Suprapubic skin (tissue), 4 donors: ENCODE data around the gene SLC16A3. TPM values are rescaled to one million over a fixed set of nuclear protein-coding genes. Genes with fewer than 3 reads are reported as not detected.
A peak's percentile ranks its signal among the peaks of the same experiment; 100 is the strongest.

Experiments used
- DNase-seq, 2 donors: peaks; one replicate each; pipeline ENCODE4 v3.0.0-alpha.2; 2019; ENCODE audit warnings: low spot score in 2 of 2
- H3K27ac ChIP-seq: fragments of 200-600 bp; sonication (generic); one replicate; pipeline ENCODE4 v1.5.1; 2019
- H3K27me3 ChIP-seq: fragments of 200-600 bp; sonication (generic); one replicate; pipeline ENCODE4 v1.5.1; 2019
- H3K36me3 ChIP-seq: fragments of 200-600 bp; sonication (generic); one replicate; pipeline ENCODE4 v1.5.1; 2019
- H3K4me1 ChIP-seq: fragments of 200-600 bp; sonication (generic); one replicate; pipeline ENCODE4 v1.5.1; 2019
- H3K4me3 ChIP-seq: fragments of 200-600 bp; sonication (generic); one replicate; pipeline ENCODE4 v1.5.1; 2019; ENCODE audit warnings: mild to moderate bottlenecking
- H3K9me3 ChIP-seq: fragments of 200-600 bp; sonication (generic); one replicate; pipeline ENCODE4 v1.5.1; 2019
- EP300 ChIP-seq: sonication (generic); formaldehyde crosslinking; IDR thresholded peaks from one replicate; pipeline ENCODE4 v1.6.1; 2017; ENCODE audit warnings: antibody characterized with exemption
- POLR2AphosphoS5 ChIP-seq, 3 donors: sonication (generic); formaldehyde crosslinking; IDR thresholded peaks; one replicate each; pipeline ENCODE4 v1.6.1; 2017; ENCODE audit warnings: antibody characterized with exemption in 3 of 3
- WGBS: methylation state at CpG from one replicate; pipeline ENCODE4 v1.1.5; 2018; 5-methylcytosine and 5-hydroxymethylcytosine counted together
- total RNA-seq, 4 donors: library from RNA; depleted of rRNA; stranded (reverse); fragments of >200 nt; gene quantifications; one replicate each; pipeline ENCODE4 v1.1.0, GENCODE V29; 2016

Gene SLC16A3
- total RNA-seq, 4 donors from 2014 or later, result 3.6 to 7.6 (median 4.5) TPM

DNA sequence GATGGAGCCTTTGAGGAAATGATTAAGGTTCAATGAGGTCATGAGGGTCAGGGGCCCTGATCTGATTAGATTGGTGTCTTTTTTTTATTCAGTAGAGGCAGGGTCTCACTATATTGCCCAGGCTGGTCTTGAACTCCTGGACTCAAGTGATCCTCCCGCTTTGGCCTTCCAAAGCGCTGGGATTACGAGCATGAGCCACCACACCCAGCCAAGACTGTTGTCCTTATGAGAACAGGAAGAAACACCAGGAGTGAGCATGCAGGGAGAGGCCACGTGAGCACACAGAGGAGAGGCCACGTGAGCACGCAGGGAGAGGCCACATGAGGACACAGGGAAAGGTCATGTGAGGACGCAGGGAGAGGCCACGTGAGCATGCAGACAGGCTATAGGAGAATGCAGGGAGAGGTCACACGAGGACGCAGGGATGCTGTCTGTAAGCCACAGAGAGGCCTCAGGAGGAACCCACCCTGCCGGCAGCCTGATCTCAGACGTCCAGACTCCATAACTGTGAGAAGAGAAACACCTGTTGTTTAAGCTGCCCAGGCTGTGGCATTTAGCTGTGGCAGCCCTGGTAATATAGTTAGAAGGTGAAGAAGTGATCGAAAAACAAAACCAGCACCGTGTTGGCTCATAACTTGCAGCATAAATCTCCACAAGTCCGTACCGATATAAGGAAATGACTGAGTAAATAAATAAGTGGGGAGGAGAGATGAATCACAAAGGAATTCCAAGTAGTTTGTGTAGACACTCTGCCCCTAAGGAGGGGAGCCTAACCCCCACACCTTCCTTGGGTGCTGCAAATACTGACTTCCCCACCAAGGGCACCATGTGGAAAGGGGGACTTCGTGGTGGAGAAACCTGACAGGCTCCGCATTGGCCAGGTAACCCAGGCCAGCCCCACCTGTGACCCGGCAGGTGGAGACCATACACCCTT, 59.3 kb downstream of the SLC16A3 start:
- no peaks in the 10 kb centered on the region for H3K9me3 ChIP-seq

More for the DNA sequence above, 59.3 kb downstream of the SLC16A3 start:
- no peak for TF ChIP-seq EP300
- peak in 1 of 3 donors; percentile 36 for TF ChIP-seq POLR2AphosphoS5 (IDR thresholded peaks at IDR 0.05)
- WGBS, result 79% methylated on average over 18 of the region's 19 CpGs
- peak in 1 of 2 donors; percentile 55 for DNase-seq
- no peak overlapping the region for H3K4me3 ChIP-seq
- peaks cover 18% of the 10 kb centered on the region for H3K4me1 ChIP-seq
- H3K36me3 ChIP-seq, result no peaks in the 10 kb centered on the region
- no peaks in the 10 kb centered on the region for H3K27me3 ChIP-seq
- peak overlapping the region; percentile 38 for H3K27ac ChIP-seq

Other genes starting within 250 kb of the SLC16A3 start
- gene CENPX, start 206.2 kb upstream of the SLC16A3 start, total RNA-seq, result 10 to 100 TPM; 75.8 to 81.6 (median 76.8) TPM
- gene LRRC45, start 205.7 kb upstream of the SLC16A3 start, total RNA-seq, result 10 to 100 TPM; 14.1 to 18.7 (median 15.4) TPM
- gene RAC3, start 197.4 kb upstream of the SLC16A3 start, total RNA-seq, result 10 to 100 TPM; 13.7 to 34.1 (median 14.8) TPM
- 100 to 1,000 TPM; 160 to 267 (median 222) TPM for gene DCXR, start 191.3 kb upstream of the SLC16A3 start, total RNA-seq
- 10 to 100 TPM; 46.0 to 61.0 (median 50.8) TPM for gene RFNG, start 177.2 kb upstream of the SLC16A3 start, total RNA-seq
- 100 to 1,000 TPM in 2 of 4 donors, 10 to 100 TPM in 2; 72.4 to 113 (median 100) TPM for gene GPS1, start 177.1 kb upstream of the SLC16A3 start, total RNA-seq
- gene DUS1L, start 163.2 kb upstream of the SLC16A3 start, total RNA-seq, result 100 to 1,000 TPM in 3 of 4 donors, 10 to 100 TPM in 1; 79.3 to 176 (median 108) TPM
- 100 to 1,000 TPM; 278 to 464 (median 359) TPM for gene FASN, start 130.8 kb upstream of the SLC16A3 start, total RNA-seq
- 10 to 100 TPM; 16.1 to 29.8 (median 20.3) TPM for gene CCDC57, start 16.2 kb upstream of the SLC16A3 start, total RNA-seq
- 100 to 1,000 TPM in 1 of 4 donors, 10 to 100 TPM in 3; 52.3 to 142 (median 58.8) TPM for gene CSNK1D, start 44.7 kb downstream of the SLC16A3 start, total RNA-seq
- gene CD7, start 88.6 kb downstream of the SLC16A3 start, total RNA-seq, result 1 to 10 TPM in 3 of 4 donors, under 1 TPM in 1; 0.29 to 4.4 (median 1.6) TPM
- gene SECTM1, start 104.7 kb downstream of the SLC16A3 start, total RNA-seq, result 10 to 100 TPM in 3 of 4 donors, 1 to 10 TPM in 1; 9.5 to 37.8 (median 16.6) TPM
- not detected for gene TEX19, start 130.2 kb downstream of the SLC16A3 start, total RNA-seq
- gene UTS2R, start 142.7 kb downstream of the SLC16A3 start, total RNA-seq, result not detected
- 10 to 100 TPM; 28.1 to 84.6 (median 33.4) TPM for gene HEXD, start 189.3 kb downstream of the SLC16A3 start, total RNA-seq
- 10 to 100 TPM; 13.0 to 33.5 (median 20.0) TPM for gene OGFOD3, start 189.5 kb downstream of the SLC16A3 start, total RNA-seq
- gene CYBC1, start 221.7 kb downstream of the SLC16A3 start, total RNA-seq, result 10 to 100 TPM; 36.4 to 53.1 (median 45.6) TPM
- 100 to 1,000 TPM in 1 of 4 donors, 10 to 100 TPM in 3; 37.6 to 105 (median 44.7) TPM for gene NARF, start 229.7 kb downstream of the SLC16A3 start, total RNA-seq